Memory B cell (primary cell): ENCODE measurements around the gene TELO2.
A peak's percentile ranks its signal among the peaks of the same experiment; 100 is the strongest.

Experiments
- ATAC-seq: fragments of 150-1000 bp; cut with Tn5 transposase; 2 replicates; pipeline ENCODE4 v1.10.0; 2021; ENCODE audit warnings: low read depth, mild to moderate bottlenecking, moderate library complexity
- DNase-seq, 2 donors: peaks; one replicate each; pipeline ENCODE4 v3.0.0; 2022; ENCODE audit warnings: low spot score in 2 of 2
- H3K27ac Mint-ChIP-seq: one replicate; pipeline ENCODE4 v1.8.0; 2022; ENCODE audit warnings: mild to moderate bottlenecking, moderate library complexity, mixed read lengths
- H3K27me3 Mint-ChIP-seq: one replicate; pipeline ENCODE4 v1.8.0; 2022; ENCODE audit warnings: mixed read lengths
- H3K36me3 Mint-ChIP-seq: one replicate; pipeline ENCODE4 v1.8.0; 2022; ENCODE audit warnings: mild to moderate bottlenecking, mixed read lengths
- H3K4me1 Mint-ChIP-seq: one replicate; pipeline ENCODE4 v1.8.0; 2022; ENCODE audit warnings: mixed read lengths
- H3K4me3 Mint-ChIP-seq: one replicate; pipeline ENCODE4 v1.8.0; 2022; ENCODE audit warnings: mild to moderate bottlenecking, moderate library complexity, mixed read lengths
- H3K9me3 Mint-ChIP-seq: one replicate; pipeline ENCODE4 v1.8.0; 2022; ENCODE audit warnings: mixed read lengths

Gene TELO2

GRCh38 chr16:1451702-1452392 is 41.3 kb upstream of the TELO2 start:
- no peaks in the 10 kb centered on the region for H3K9me3 Mint-ChIP-seq
- H3K4me1 Mint-ChIP-seq: no peaks in the 10 kb centered on the region
- DNase-seq (no peak), ATAC-seq (no peak)
- no peak overlapping the region for H3K27ac Mint-ChIP-seq
- H3K27me3 Mint-ChIP-seq: no peaks in the 10 kb centered on the region
- H3K4me3 Mint-ChIP-seq: no peak overlapping the region
- H3K36me3 Mint-ChIP-seq: peaks cover 9% of the 10 kb centered on the region

DNA sequence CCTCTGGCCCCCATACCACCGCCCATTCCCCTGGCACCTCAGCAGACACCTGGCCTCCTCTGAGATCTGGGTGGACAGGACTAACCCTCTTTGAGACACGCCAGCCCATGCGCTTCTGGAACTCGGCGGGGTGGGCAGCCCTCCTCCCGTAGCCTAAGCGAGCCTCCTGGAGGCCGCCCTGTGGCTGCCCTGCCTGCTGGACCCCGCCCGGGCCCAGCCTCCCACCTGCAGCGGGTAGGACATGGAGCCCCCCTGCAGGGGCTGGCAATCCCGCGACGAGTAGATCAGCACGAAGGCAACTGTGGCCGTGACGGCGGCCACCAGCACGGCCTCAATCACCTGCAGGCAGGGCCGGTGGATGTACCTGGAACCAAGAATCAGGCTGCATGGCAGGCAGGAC is 40.6 kb upstream of the TELO2 start:
- H3K27ac Mint-ChIP-seq: no peak overlapping the region
- H3K4me3 Mint-ChIP-seq: no peak overlapping the region
- H3K9me3 Mint-ChIP-seq: no peaks in the 10 kb centered on the region
- ATAC-seq: no peak
- H3K27me3 Mint-ChIP-seq: no peaks in the 10 kb centered on the region
- no peaks in the 10 kb centered on the region for H3K4me1 Mint-ChIP-seq
- H3K36me3 Mint-ChIP-seq: peaks cover 9% of the 10 kb centered on the region
- no peak for DNase-seq

DNA sequence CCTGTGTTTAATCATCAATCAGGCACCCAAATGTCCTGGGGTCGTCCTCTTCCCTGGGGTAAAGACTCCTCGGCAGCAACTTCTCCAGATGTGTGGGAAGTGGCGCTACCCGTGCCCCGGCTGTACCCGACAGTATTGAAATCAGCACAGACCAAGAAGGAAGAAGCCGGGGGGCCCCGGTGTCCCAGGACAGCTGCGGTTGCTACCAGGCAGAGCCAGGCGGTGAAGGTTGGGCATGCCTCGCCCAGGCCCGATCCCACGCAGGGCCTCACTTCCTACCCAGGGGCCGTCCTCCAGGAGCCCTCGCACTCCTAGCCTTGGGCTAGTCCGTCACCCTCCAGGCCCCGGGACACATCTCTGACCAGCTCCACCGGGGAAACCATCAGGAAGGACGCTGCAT is 39.8 kb upstream of the TELO2 start:
- DNase-seq (no peak), ATAC-seq (no peak)
- H3K36me3 Mint-ChIP-seq: peaks cover 11% of the 10 kb centered on the region
- H3K9me3 Mint-ChIP-seq: no peaks in the 10 kb centered on the region
- H3K27ac Mint-ChIP-seq: no peak overlapping the region
- no peak overlapping the region for H3K4me3 Mint-ChIP-seq
- H3K27me3 Mint-ChIP-seq: no peaks in the 10 kb centered on the region
- peaks cover 3% of the 10 kb centered on the region for H3K4me1 Mint-ChIP-seq

DNA sequence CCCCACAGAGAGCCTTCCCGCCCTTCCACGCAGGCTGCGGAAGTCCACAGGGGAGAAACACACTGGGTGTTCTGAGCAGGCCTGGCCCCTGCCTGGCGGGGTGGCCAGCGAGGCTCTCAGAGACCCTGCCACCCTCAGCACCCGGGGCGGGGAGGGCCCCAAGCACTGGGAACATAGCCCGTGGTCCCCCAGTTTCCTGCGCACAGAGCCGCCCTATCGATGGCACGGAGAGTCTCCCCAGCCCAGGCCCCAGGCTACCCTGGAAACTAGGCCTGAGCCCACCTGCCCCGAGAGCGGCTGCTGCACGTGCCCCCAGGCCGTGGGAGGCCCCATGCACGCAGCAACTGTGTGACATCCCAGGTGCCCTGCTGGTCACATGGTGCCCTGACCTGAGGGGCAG is 38.6 kb upstream of the TELO2 start:
- H3K36me3 Mint-ChIP-seq: peaks cover 19% of the 10 kb centered on the region
- no peak overlapping the region for H3K4me3 Mint-ChIP-seq
- no peak for DNase-seq
- no peak overlapping the region for H3K27ac Mint-ChIP-seq
- no peaks in the 10 kb centered on the region for H3K9me3 Mint-ChIP-seq
- ATAC-seq: no peak
- H3K27me3 Mint-ChIP-seq: no peaks in the 10 kb centered on the region
- H3K4me1 Mint-ChIP-seq: peaks cover 12% of the 10 kb centered on the region

DNA sequence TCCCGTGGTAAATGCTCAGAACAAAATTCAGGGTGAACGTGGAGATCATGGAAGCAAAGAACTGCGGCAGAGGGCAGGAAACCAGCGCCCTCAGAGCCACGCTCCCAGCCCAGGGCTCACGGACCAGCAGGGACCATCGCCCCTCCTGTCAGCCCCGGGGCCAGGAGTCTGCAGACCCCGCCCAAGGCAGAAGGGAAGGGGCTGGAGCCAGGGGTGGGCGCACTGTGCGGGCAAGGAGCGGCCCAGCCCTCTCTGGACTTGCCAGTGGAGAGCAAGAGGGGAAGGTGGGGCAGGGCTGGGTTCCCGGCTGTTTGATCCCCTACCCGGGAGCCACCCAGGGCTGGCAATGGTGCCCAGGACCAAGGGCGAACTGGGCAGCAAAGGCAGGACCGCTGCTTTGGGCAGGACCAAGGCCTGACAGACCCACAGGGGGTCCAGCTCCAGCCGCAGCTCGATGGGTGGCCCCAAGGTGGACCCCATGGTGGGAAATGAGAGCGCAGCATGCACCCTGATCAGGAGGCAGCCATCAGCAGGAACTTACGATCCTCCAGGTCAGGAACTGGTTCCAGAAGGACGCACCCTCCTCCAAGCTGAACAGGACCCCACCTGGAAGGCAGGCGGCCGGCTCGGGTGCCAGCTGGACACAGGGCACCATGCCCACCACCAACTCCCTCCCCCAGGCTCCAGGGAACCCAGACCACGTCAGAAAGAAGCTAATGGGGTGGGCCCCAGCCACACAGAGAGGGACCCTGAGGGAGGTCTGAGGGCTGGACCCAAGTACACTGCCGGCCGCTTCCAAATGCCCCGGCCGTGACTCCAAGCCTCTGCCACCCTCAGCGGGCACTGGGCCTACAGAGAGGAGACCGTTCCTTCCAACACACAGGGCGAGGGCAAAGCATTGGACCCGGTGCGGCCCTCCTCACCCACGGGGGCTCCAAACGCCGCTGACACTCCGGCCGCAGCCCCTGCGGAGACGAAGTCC is 37.7 kb upstream of the TELO2 start:
- Mint-ChIP-seq H3K9me3 (no peaks in the 10 kb centered on the region), H3K4me1 (peaks cover 17% of the 10 kb centered on the region), H3K27ac (no peak overlapping the region), H3K27me3 (no peaks in the 10 kb centered on the region), H3K36me3 (peaks cover 23% of the 10 kb centered on the region), H3K4me3 (no peak overlapping the region)
- no peak for DNase-seq
- ATAC-seq: no peak

- peaks cover 17% of the 10 kb centered on the region for H3K4me1 Mint-ChIP-seq
- DNase-seq: no peak
- H3K27me3 Mint-ChIP-seq: no peaks in the 10 kb centered on the region
- no peak for ATAC-seq
- H3K36me3 Mint-ChIP-seq: peaks cover 22% of the 10 kb centered on the region
- H3K4me3 Mint-ChIP-seq: no peak overlapping the region
- no peaks in the 10 kb centered on the region for H3K9me3 Mint-ChIP-seq
- peak overlapping the region; percentile 50 for H3K27ac Mint-ChIP-seq
Measured at GRCh38 chr16:1456951-1457350, 36.2 kb upstream of the TELO2 start.

DNA sequence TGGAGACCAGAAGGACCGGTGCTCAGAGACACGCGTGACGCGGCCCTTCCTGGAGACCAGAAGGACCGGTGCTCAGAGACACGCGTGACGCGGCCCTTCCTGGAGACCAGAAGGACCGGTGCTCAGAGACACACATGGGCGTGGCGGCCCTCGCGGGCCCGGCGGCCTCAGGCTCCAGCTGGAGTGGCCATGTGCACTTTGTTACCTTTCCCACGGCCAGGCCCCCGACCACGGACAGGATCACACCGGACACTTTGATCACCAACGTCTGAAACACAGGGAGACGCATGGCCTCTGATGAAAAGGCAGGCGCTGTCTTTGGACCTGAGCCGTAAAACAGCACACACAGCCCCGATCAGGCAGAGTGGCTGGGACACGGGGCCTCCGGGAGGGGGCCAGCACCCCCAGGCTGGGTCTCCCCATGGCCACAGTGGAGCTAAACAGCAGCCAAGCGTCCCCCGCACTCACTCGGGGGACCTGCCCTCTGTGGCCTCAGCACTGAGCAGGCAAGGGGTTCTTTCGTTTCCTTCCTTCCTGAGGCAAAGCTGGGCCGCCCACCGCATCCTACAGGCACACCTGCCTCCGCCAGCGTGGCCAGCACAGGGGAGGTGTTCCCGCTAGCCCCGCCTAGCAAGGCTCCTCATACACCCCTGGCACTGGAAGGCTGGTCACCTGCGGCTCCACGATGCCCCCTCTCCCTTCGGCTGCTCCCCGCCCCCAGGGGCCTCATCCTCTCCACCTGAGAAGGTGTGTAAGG is 35.5 kb upstream of the TELO2 start:
- no peak for DNase-seq
- Mint-ChIP-seq H3K27ac (peak overlapping the region; percentile 100), H3K4me1 (peaks cover 17% of the 10 kb centered on the region), H3K27me3 (no peaks in the 10 kb centered on the region), H3K4me3 (no peak overlapping the region), H3K36me3 (peaks cover 19% of the 10 kb centered on the region), H3K9me3 (no peaks in the 10 kb centered on the region)
- ATAC-seq: no peak

DNA sequence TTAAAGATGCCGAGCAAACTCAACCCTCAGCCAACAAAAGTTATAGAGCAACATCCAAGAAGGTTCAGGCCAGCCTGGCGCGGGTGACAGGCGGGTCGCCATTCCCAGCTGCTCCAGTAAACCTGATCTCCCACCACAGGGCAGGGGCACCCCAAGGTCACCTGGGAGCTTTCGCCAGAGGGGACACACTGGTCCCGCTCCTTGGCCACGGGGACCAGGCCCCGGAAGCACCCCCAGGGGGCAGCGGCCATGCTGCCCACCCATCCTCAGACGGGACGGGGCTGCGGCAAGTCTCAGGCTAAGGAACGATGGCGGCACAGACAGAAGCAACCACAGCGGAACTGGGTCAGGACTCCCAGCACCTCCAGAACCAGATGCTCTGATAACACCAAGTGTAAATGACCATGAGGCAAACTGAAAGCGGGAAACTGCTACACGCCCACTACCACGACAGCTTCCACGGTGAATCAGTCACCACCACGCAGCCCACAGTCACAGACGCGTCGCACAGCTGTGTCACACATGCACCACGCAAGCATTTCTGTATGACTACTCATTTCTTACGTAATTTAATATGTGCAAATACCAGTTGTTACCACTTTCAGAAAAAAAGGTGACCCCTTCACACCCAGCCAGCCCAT is 34.7 kb upstream of the TELO2 start:
- Mint-ChIP-seq H3K4me3 (peak overlapping the region; percentile 33), H3K9me3 (no peaks in the 10 kb centered on the region), H3K27me3 (no peaks in the 10 kb centered on the region), H3K36me3 (peaks cover 22% of the 10 kb centered on the region), H3K27ac (peak overlapping the region; percentile 100), H3K4me1 (peaks cover 17% of the 10 kb centered on the region)
- ATAC-seq (peak; percentile 71), DNase-seq (no peak)

GRCh38 chr16:1458977-1459341 is 34.2 kb upstream of the TELO2 start:
- Mint-ChIP-seq H3K4me3 (peak overlapping the region; percentile 78), H3K36me3 (peaks cover 22% of the 10 kb centered on the region), H3K9me3 (no peaks in the 10 kb centered on the region), H3K27ac (peak overlapping the region; percentile 100), H3K27me3 (no peaks in the 10 kb centered on the region), H3K4me1 (peaks cover 17% of the 10 kb centered on the region)
- ATAC-seq (peak; percentile 93), DNase-seq (peak; percentile 85 to 86)

DNA sequence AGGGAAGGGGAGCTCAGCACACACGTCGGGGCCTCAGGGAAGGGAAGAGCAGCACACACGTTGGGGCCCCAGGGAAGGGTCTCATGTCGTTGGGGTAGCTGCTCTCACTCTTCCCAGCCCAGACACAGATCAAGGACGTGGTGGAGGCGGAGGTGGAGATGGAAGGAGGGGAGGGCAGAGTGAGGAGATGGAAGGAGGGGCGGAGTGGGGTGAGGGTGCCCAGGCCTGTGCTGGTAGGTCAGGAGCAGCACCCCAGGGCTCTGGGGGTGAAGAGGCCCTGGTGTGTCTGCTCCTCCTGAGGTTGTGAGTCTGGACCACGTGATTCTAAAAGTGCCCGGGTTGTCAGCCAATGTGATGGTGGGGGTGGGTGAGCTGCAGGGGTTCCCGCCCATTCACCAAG is 33.2 kb upstream of the TELO2 start:
- Mint-ChIP-seq H3K27me3 (no peaks in the 10 kb centered on the region), H3K36me3 (peaks cover 20% of the 10 kb centered on the region), H3K4me3 (no peak overlapping the region), H3K9me3 (no peaks in the 10 kb centered on the region), H3K4me1 (peaks cover 17% of the 10 kb centered on the region), H3K27ac (peak overlapping the region; percentile 100)
- no peak for DNase-seq
- no peak for ATAC-seq

GRCh38 chr16:1460602-1461138 is 32.5 kb upstream of the TELO2 start:
- Mint-ChIP-seq H3K36me3 (peaks cover 22% of the 10 kb centered on the region), H3K9me3 (no peaks in the 10 kb centered on the region), H3K27ac (peak overlapping the region; percentile 100), H3K4me1 (peaks cover 17% of the 10 kb centered on the region), H3K4me3 (no peak overlapping the region), H3K27me3 (no peaks in the 10 kb centered on the region)
- DNase-seq (no peak), ATAC-seq (no peak)

GRCh38 chr16:1461146-1461545 is 32.0 kb upstream of the TELO2 start:
- no peak for ATAC-seq
- Mint-ChIP-seq H3K4me1 (peaks cover 17% of the 10 kb centered on the region), H3K27ac (peak overlapping the region; percentile 100), H3K9me3 (no peaks in the 10 kb centered on the region), H3K27me3 (no peaks in the 10 kb centered on the region), H3K4me3 (no peak overlapping the region), H3K36me3 (peaks cover 22% of the 10 kb centered on the region)
- DNase-seq: no peak

DNA sequence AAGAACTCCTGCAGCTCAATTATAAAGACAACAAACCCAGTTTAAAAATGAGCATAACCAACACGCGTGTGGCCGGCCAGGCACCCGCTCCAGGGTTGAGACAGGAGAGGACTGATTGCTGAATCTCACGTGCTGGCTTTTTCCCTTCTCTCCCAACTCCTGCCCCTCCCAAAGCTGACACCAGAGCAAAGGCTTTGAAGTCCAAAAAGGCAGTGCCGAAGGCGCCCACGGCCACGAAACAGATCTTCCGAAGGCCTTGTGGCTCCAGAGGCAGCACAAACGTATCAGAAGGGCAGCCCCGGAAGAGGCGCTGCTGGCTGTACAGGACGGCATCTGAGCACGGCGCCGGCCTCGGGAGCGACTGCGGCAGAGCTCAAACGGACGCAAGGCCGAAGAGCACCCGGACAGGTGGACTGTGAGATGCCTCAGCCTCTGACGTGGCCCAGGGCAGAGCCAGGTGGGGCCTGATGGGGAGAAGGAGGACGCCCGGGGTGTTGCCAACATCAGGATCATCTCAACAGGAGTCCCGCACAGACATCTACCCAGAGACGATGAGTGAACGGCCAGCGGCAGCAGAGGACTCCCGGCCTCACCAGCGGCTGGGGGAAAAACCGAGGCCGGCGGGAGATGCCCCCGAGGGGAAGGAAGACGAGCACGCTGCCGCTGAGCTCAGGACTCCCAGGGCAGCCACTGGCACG is 28.8 kb upstream of the TELO2 start:
- H3K4me1 Mint-ChIP-seq: peaks cover 12% of the 10 kb centered on the region
- peaks cover 13% of the 10 kb centered on the region for H3K36me3 Mint-ChIP-seq
- ATAC-seq (no peak), DNase-seq (no peak)
- H3K27ac Mint-ChIP-seq: no peak overlapping the region
- no peaks in the 10 kb centered on the region for H3K9me3 Mint-ChIP-seq
- H3K4me3 Mint-ChIP-seq: no peak overlapping the region
- H3K27me3 Mint-ChIP-seq: no peaks in the 10 kb centered on the region
